RWPE2 (cell line): ENCODE data around the gene TBL1X.

Experiments used
- ATAC-seq: fragments of 200-7000 bp; cut with Tn5 transposase; 3 replicates; pipeline ENCODE4 v1.9.1; 2021; ENCODE audit warnings: low read depth
- DNase-seq: peaks from one replicate; pipeline ENCODE4 v3.0.0-alpha.2; 2020; ENCODE audit warnings: low spot score
- H3K27ac ChIP-seq: fragments of 450-650 bp; 2 replicates; pipeline ENCODE4 v1.5.1; 2017; ENCODE audit warnings: mild to moderate bottlenecking; ENCODE audit not compliant: poor library complexity, severe bottlenecking
- H3K27me3 ChIP-seq: fragments of 250-450 bp; sonication (Bioruptor Pico); 2 replicates; pipeline ENCODE4 v1.5.1; 2021; ENCODE audit warnings: mild to moderate bottlenecking, moderate library complexity; ENCODE audit not compliant: insufficient read depth, poor library complexity, severe bottlenecking
- H3K36me3 ChIP-seq: fragments of 250-450 bp; sonication (Bioruptor Pico); 2 replicates; pipeline ENCODE4 v1.5.1; 2020; ENCODE audit warnings: low read depth, mild to moderate bottlenecking, moderate library complexity
- H3K4me1 ChIP-seq: fragments of 250-450 bp; sonication (Bioruptor Pico); 2 replicates; pipeline ENCODE4 v1.5.1; 2021; ENCODE audit warnings: mild to moderate bottlenecking, moderate library complexity; ENCODE audit not compliant: insufficient read depth, poor library complexity, severe bottlenecking
- H3K4me3 ChIP-seq: fragments of 250-450 bp; sonication (Bioruptor Pico); 2 replicates; pipeline ENCODE4 v1.5.1; 2021; ENCODE audit warnings: mild to moderate bottlenecking, moderate library complexity; ENCODE audit not compliant: severe bottlenecking
- H3K9me3 ChIP-seq: fragments of 250-450 bp; sonication (Bioruptor Pico); 2 replicates; pipeline ENCODE4 v1.5.1; 2021; ENCODE audit warnings: mild to moderate bottlenecking, moderate library complexity; ENCODE audit not compliant: severe bottlenecking
- CTCF ChIP-seq: fragments of 450-650 bp; IDR thresholded peaks from one replicate; pipeline ENCODE4 v1.5.1; 2017; ENCODE audit warnings: mild to moderate bottlenecking, moderate library complexity; ENCODE audit not compliant: poor library complexity, severe bottlenecking

Gene TBL1X

GRCh38 chrX:9555354-9555753 is 90.5 kb downstream of the TBL1X start:
- Histone ChIP-seq H3K36me3 (no peaks in the 10 kb centered on the region), H3K4me1 (no peaks in the 10 kb centered on the region), H3K4me3 (no peak overlapping the region), H3K27ac (no peak overlapping the region), H3K9me3 (no peaks in the 10 kb centered on the region), H3K27me3 (no peaks in the 10 kb centered on the region)
- TF ChIP-seq CTCF = no peak
- DNase-seq = no peak
- peak; percentile 33; the same call in 1 of the 3 replicates for ATAC-seq

- Histone ChIP-seq H3K27ac (no peak overlapping the region), H3K36me3 (no peaks in the 10 kb centered on the region), H3K9me3 (no peaks in the 10 kb centered on the region), H3K4me1 (peaks cover under 1% of the 10 kb centered on the region), H3K27me3 (no peaks in the 10 kb centered on the region), H3K4me3 (no peak overlapping the region)
- no peak for DNase-seq
- TF ChIP-seq CTCF = no peak
- no peak for ATAC-seq
Observed at GRCh38 chrX:9557091-9557490, 92.2 kb downstream of the TBL1X start.

DNA sequence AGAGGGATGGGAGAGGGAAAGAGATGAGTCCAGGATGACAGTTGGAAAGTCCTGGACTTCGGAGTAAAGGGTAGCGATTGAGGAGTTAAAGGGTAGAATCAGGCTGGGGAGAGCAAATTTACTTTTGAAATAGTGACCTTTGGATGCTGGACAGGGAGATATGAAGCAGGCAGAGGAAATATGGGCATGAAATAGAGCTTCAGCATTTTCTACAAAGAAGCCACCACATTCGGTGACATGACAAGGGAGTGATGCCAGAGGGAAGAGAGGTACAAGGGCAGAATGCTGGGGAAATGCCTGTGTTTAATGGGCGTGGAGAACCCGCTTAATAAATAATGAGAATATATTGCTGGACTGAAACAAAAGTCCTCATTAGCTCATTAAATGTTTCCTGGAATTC is 92.7 kb downstream of the TBL1X start:
- ATAC-seq (no peak), DNase-seq (no peak)
- H3K9me3 ChIP-seq = no peaks in the 10 kb centered on the region
- peaks cover 4% of the 10 kb centered on the region for H3K4me1 ChIP-seq
- no peaks in the 10 kb centered on the region for H3K27me3 ChIP-seq
- H3K4me3 ChIP-seq = no peak overlapping the region
- no peak for TF ChIP-seq CTCF
- no peaks in the 10 kb centered on the region for H3K36me3 ChIP-seq
- H3K27ac ChIP-seq = no peak overlapping the region

DNA sequence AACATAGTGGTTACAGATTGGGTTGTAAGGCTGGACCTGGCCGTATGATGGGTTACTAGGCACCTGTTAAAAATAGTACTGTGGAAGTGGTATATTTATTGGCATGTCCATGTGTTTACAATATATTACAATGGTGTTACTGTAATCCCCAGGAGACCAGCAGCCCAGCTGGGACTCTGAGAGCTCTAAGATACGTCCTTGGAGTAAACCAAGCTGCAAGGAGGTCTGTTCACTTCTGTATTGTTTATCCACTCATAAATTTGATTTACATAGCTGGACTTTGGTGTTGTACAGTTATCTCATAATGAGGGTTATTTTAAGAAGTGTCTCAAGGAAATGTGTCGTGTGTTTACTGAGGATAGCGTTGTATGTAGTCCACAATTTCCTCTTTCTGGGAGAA is 93.8 kb downstream of the TBL1X start:
- H3K9me3 ChIP-seq = no peaks in the 10 kb centered on the region
- H3K4me3 ChIP-seq = no peak overlapping the region
- no peak for TF ChIP-seq CTCF
- no peaks in the 10 kb centered on the region for H3K27me3 ChIP-seq
- DNase-seq = no peak
- ATAC-seq = no peak
- no peak overlapping the region for H3K27ac ChIP-seq
- H3K36me3 ChIP-seq = no peaks in the 10 kb centered on the region
- peaks cover 15% of the 10 kb centered on the region for H3K4me1 ChIP-seq

DNA sequence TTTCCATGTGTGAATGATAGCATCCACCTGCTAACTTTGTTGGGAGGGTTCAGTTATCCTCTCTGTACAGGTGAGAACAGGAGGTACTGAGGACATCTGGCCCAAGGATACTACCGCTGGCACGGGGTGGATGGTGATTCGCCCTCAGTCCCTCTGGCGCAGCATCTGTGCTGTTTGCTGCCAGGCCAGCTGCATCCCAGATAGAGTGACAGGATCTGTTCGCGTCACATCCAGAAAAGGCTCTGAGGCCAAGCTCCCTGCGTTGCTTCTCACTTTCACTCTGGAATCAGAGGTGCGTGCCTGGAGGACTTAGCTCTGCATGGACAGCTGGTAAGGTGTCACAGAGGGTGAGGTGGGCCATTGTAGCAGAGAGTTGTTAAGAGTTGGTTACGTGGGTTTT is 95.4 kb downstream of the TBL1X start:
- DNase-seq (no peak), ATAC-seq (no peak)
- Histone ChIP-seq H3K9me3 (no peaks in the 10 kb centered on the region), H3K27ac (no peak overlapping the region), H3K27me3 (no peaks in the 10 kb centered on the region), H3K36me3 (no peaks in the 10 kb centered on the region), H3K4me3 (no peak overlapping the region), H3K4me1 (peaks cover 15% of the 10 kb centered on the region)
- no peak for TF ChIP-seq CTCF
